Progenitor cell of endocrine pancreas (in vitro differentiated cells): ENCODE measurements around the gene TXNDC16. TPM values are rescaled to one million over a fixed set of nuclear protein-coding genes. Genes with fewer than 3 reads are reported as not detected.

ENCODE experiments used
- DNase-seq: peaks from one replicate; pipeline ENCODE4 v3.0.0; 2021; ENCODE audit warnings: low spot score; ENCODE audit not compliant: unreplicated experiment
- H3K27ac Mint-ChIP-seq: 2 replicates; pipeline ENCODE4 v1.8.0; 2021; ENCODE audit warnings: mild to moderate bottlenecking, moderate library complexity, mixed read lengths
- H3K27me3 Mint-ChIP-seq: 2 replicates; pipeline ENCODE4 v1.8.0; 2021; ENCODE audit warnings: mixed read lengths
- H3K36me3 Mint-ChIP-seq: 2 replicates; pipeline ENCODE4 v1.8.0; 2022; ENCODE audit warnings: mixed read lengths; ENCODE audit not compliant: insufficient read depth
- H3K4me1 Mint-ChIP-seq: 2 replicates; pipeline ENCODE4 v1.8.0; 2021; ENCODE audit warnings: low read depth, mixed read lengths
- H3K4me3 Mint-ChIP-seq: 2 replicates; pipeline ENCODE4 v1.8.0; 2021; ENCODE audit warnings: low read depth, mild to moderate bottlenecking, moderate library complexity, mixed read lengths
- H3K9me3 Mint-ChIP-seq: 2 replicates; pipeline ENCODE4 v1.8.0; 2021; ENCODE audit warnings: low read depth, mixed read lengths
- total RNA-seq: library from RNA; stranded (reverse); gene quantifications from 2 replicates; pipeline ENCODE4 v1.2.1, GENCODE V29; 2021
- TF ChIP-seq, protein P1 (sequence below): fragments of 200-600 bp; sonication (generic); IDR thresholded peaks from one replicate; pipeline ENCODE4 v1.5.0; 2021; ENCODE audit warnings: antibody characterized with exemption, mild to moderate bottlenecking; ENCODE audit not compliant: unreplicated experiment

TXNDC16 gene
- total RNA-seq, 1 donor from 2014 or later: 18.9 TPM

DNA sequence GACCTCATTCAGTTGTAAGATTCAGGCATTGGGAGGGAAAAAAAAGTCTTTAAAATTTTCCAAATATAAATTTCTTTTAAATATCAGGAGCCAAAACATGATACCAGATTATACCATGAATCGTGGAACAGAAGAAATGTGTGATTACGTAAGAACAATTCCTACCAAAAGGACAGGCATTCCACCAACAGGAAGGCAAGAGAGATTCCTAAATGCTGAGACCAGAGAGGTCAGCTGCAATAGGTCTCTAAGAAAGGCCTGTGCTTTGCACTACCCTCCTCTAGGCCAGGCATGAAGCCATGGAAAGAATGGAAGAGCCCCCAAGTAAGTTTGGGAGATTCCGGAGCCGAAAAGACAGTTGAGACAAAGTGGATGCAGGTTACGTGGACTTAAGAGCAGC is 154.5 kb downstream of the TXNDC16 start:
- no peaks in the 10 kb centered on the region for H3K36me3 Mint-ChIP-seq
- peaks cover 9% of the 10 kb centered on the region for H3K9me3 Mint-ChIP-seq
- H3K4me1 Mint-ChIP-seq: peaks cover 7% of the 10 kb centered on the region
- H3K27me3 Mint-ChIP-seq: peaks cover 2% of the 10 kb centered on the region
- DNase-seq: no peak
- H3K4me3 Mint-ChIP-seq: no peak overlapping the region
- no peak overlapping the region for H3K27ac Mint-ChIP-seq
- TF ChIP-seq, protein P1, sequence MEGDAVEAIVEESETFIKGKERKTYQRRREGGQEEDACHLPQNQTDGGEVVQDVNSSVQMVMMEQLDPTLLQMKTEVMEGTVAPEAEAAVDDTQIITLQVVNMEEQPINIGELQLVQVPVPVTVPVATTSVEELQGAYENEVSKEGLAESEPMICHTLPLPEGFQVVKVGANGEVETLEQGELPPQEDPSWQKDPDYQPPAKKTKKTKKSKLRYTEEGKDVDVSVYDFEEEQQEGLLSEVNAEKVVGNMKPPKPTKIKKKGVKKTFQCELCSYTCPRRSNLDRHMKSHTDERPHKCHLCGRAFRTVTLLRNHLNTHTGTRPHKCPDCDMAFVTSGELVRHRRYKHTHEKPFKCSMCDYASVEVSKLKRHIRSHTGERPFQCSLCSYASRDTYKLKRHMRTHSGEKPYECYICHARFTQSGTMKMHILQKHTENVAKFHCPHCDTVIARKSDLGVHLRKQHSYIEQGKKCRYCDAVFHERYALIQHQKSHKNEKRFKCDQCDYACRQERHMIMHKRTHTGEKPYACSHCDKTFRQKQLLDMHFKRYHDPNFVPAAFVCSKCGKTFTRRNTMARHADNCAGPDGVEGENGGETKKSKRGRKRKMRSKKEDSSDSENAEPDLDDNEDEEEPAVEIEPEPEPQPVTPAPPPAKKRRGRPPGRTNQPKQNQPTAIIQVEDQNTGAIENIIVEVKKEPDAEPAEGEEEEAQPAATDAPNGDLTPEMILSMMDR: no peak

DNA sequence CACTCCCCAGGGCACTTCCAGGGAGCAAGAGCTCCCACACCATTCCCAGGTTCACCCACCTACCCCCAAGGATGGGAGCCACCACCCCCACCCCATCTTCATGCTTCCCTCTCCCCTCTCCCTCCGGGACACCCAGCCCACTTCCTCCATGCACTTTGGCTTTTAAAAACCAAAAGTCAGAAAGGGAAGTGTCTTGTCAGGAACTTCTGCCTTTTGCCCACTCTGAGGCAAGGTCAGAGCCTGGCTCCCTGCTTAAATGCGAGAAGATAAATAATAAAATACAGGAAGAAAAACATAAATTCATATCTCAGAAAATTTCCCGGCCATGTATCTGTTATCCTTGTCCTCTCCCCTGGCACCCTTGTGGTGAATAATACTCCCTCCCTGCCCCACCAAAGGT is 156.6 kb downstream of the TXNDC16 start:
- Mint-ChIP-seq H3K4me1 (peaks cover 7% of the 10 kb centered on the region), H3K9me3 (peaks cover 9% of the 10 kb centered on the region), H3K27me3 (peaks cover 2% of the 10 kb centered on the region), H3K27ac (no peak overlapping the region), H3K36me3 (no peaks in the 10 kb centered on the region), H3K4me3 (no peak overlapping the region)
- DNase-seq: no peak
- TF ChIP-seq, protein P1: no peak

DNA sequence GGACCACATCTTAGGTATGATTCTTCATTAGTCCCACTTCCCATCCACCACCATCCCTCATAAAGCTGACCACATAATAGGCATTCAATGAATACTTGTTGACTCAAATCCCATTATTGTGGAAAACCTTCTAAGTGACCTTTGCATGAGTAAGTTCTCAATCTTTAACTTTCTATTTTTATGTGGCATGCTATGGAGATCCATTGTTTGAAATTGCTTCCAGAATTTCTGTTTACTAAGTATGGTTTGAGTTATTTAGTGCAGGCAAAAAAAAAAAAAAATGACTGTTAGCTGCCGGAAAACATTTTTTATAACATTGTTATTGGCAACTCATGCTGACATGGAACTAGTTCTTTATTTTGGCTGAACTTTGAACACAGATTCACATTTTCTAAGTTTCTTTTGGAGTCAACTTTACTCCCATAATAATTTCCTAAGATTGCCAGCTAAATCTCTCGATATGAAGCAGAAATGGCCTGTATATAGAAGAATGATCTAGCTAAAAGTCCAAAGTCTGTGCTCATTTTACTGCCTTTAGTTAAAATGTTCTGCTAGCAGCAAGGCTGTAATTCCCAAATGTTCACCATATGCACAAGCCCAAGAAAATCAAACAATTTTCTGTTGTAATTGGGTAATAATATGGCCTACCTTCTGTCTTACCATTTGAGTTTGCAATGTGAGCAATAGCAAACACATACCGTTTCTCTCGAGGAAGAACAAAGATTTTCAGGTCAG is 160.3 kb downstream of the TXNDC16 start:
- peaks cover 2% of the 10 kb centered on the region for H3K27me3 Mint-ChIP-seq
- no peak overlapping the region for H3K27ac Mint-ChIP-seq
- TF ChIP-seq, protein P1: no peak
- DNase-seq: no peak
- peaks cover 9% of the 10 kb centered on the region for H3K9me3 Mint-ChIP-seq
- H3K4me3 Mint-ChIP-seq: no peak overlapping the region
- H3K36me3 Mint-ChIP-seq: no peaks in the 10 kb centered on the region
- H3K4me1 Mint-ChIP-seq: no peaks in the 10 kb centered on the region

Other genes starting within 250 kb of the TXNDC16 start
- 1.00 and 1.1 TPM in 2 replicates for gene PTGER2, start 238.2 kb downstream of the TXNDC16 start, total RNA-seq
- gene GPR137C, start 331 bp upstream of the TXNDC16 start, total RNA-seq: 8.7 and 10.1 TPM in 2 replicates
- 46.9 and 51.0 TPM in 2 replicates for gene ERO1A, start 143.1 kb upstream of the TXNDC16 start, total RNA-seq
- gene PSMC6, start 154.7 kb upstream of the TXNDC16 start, total RNA-seq: 113 and 119 TPM in 2 replicates
- gene STYX, start 177.7 kb upstream of the TXNDC16 start, total RNA-seq: 12.1 and 13.6 TPM in 2 replicates
- gene GNPNAT1, start 239.1 kb upstream of the TXNDC16 start, total RNA-seq: 19.9 and 25.3 TPM in 2 replicates